CD4-positive, alpha-beta T cell (primary cell): ENCODE data around the gene KLHL40. TPM values are rescaled to one million over a fixed set of nuclear protein-coding genes. Genes with fewer than 3 reads are reported as not detected.

ENCODE experiments used
- ATAC-seq: fragments of 200-7000 bp; cut with Tn5 transposase; one replicate; pipeline ENCODE4 v1.10.0; 2022; ENCODE audit warnings: mild to moderate bottlenecking; ENCODE audit not compliant: poor library complexity
- CTCF ChIA-PET: fragments of 350-600 bp; sonication (Branson Sonifier 250); formaldehyde crosslinking; loops from one replicate; lab custom pipeline; 2021; ENCODE audit warnings: antibody characterized with exemption, inconsistent platforms; lab: Charles Lee
- POLR2A ChIA-PET: fragments of 350-600 bp; sonication (Branson Sonifier 250); formaldehyde crosslinking; loops from one replicate; lab custom pipeline; 2021; ENCODE audit warnings: antibody characterized with exemption, inconsistent platforms; lab: Charles Lee
- DNase-seq, 14 experiments: peaks; one replicate each; pipeline ENCODE4 v3.0.0-alpha.2; 2013 to 2020; ENCODE audit warnings: mixed read lengths in 2 of 14
- H3K27ac ChIP-seq, 2 donors: one replicate each; pipeline versions ENCODE4 v1.5.1 to v1.7.0; 2013; ENCODE audit warnings: low read length in 2 of 2, low read depth in 1 of 2, mild to moderate bottlenecking in 1 of 2
- H3K27me3 ChIP-seq, 2 experiments: 1 replicate in 1 of 2; 2 replicates in 1 of 2; pipeline versions ENCODE4 v1.6.1 to v1.7.0; 2013; ENCODE audit warnings: low read length in 2 of 2, control low read depth in 1 of 2, mild to moderate bottlenecking in 1 of 2, moderate library complexity in 1 of 2; ENCODE audit not compliant: insufficient read depth in 2 of 2, control insufficient read depth in 1 of 2
- H3K36me3 ChIP-seq: one replicate; pipeline ENCODE4 v1.6.1; 2013; ENCODE audit warnings: low read length, control low read depth; ENCODE audit not compliant: insufficient read depth
- H3K4me1 ChIP-seq: one replicate; pipeline ENCODE4 v1.6.1; 2013; ENCODE audit warnings: low read length, control low read depth; ENCODE audit not compliant: insufficient read depth
- H3K4me3 ChIP-seq: one replicate; pipeline ENCODE4 v1.5.1; 2013; ENCODE audit warnings: mild to moderate bottlenecking, low read length, moderate library complexity
- H3K9me3 ChIP-seq, 2 experiments: 1 replicate in 1 of 2; 2 replicates in 1 of 2; pipeline versions ENCODE4 v1.6.1 to v1.7.0; 2013; ENCODE audit warnings: low read length in 2 of 2, mild to moderate bottlenecking in 2 of 2, control low read depth in 1 of 2, moderate library complexity in 1 of 2; ENCODE audit not compliant: control insufficient read depth in 1 of 2, insufficient read depth in 1 of 2
- H3K27ac Mint-ChIP-seq: one replicate; pipeline ENCODE4 v1.8.0; 2020; ENCODE audit warnings: mixed read lengths
- H3K27me3 Mint-ChIP-seq: one replicate; pipeline ENCODE4 v1.8.0; 2021; ENCODE audit warnings: mixed read lengths
- H3K36me3 Mint-ChIP-seq: one replicate; pipeline ENCODE4 v1.8.0; 2021; ENCODE audit warnings: low read depth, mixed read lengths
- H3K4me1 Mint-ChIP-seq: one replicate; pipeline ENCODE4 v1.8.0; 2021; ENCODE audit warnings: low read depth, mixed read lengths
- H3K4me3 Mint-ChIP-seq: one replicate; pipeline ENCODE4 v1.8.0; 2020; ENCODE audit warnings: mild to moderate bottlenecking, mixed read lengths
- H3K9me3 Mint-ChIP-seq: one replicate; pipeline ENCODE4 v1.8.0; 2020; ENCODE audit warnings: mixed read lengths
- intact Hi-C, 2 experiments: fragments of 100-400 bp; cut with DNase I in 1 of 2; cut with micrococcal nuclease in 1 of 2; formaldehyde crosslinking; loops; one replicate each; pipeline versions ENCODE4 v1.15.1 to v1.9.0; 2023 to 2025; cut with DNase I, micrococcal nuclease
- total RNA-seq, 174 experiments: library from RNA in 2 of 174; stranded (reverse) in 2 of 174; gene quantifications; one replicate each; pipeline ENCODE4 v1.2.3 and lab custom pipeline; 2021 to 2026
- TF ChIP-seq, protein P1 (sequence below): fragments of 200-600 bp; IDR thresholded peaks from one replicate; pipeline ENCODE4 v1.8.0; 2022; ENCODE audit warnings: antibody characterized with exemption, mild to moderate bottlenecking

The KLHL40 gene
- total RNA-seq, 2 experiments from 2014 or later, result not detected

- ATAC-seq (no peak), DNase-seq (no peak)
- TF ChIP-seq, protein P1, sequence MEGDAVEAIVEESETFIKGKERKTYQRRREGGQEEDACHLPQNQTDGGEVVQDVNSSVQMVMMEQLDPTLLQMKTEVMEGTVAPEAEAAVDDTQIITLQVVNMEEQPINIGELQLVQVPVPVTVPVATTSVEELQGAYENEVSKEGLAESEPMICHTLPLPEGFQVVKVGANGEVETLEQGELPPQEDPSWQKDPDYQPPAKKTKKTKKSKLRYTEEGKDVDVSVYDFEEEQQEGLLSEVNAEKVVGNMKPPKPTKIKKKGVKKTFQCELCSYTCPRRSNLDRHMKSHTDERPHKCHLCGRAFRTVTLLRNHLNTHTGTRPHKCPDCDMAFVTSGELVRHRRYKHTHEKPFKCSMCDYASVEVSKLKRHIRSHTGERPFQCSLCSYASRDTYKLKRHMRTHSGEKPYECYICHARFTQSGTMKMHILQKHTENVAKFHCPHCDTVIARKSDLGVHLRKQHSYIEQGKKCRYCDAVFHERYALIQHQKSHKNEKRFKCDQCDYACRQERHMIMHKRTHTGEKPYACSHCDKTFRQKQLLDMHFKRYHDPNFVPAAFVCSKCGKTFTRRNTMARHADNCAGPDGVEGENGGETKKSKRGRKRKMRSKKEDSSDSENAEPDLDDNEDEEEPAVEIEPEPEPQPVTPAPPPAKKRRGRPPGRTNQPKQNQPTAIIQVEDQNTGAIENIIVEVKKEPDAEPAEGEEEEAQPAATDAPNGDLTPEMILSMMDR, result no peak
- H3K36me3 ChIP-seq, result no peaks in the 10 kb centered on the region
- H3K27ac ChIP-seq, result no peak overlapping the region
- H3K27me3 Mint-ChIP-seq, result peaks cover 38% of the 10 kb centered on the region
- POLR2A ChIA-PET, result no interaction called here
- intact Hi-C loops, result no loop called here
- no peak overlapping the region for H3K4me3 ChIP-seq
- no peaks in the 10 kb centered on the region for H3K4me1 Mint-ChIP-seq
- H3K9me3 ChIP-seq, result peaks cover 4 to 10% of the 10 kb centered on the region in 2 experiments
- peaks cover 0 to under 1% of the 10 kb centered on the region in 2 experiments for H3K27me3 ChIP-seq
- H3K4me1 ChIP-seq, result no peaks in the 10 kb centered on the region
- H3K4me3 Mint-ChIP-seq, result no peak overlapping the region
- CTCF ChIA-PET, result no interaction called here
- H3K9me3 Mint-ChIP-seq, result peaks cover 6% of the 10 kb centered on the region
- no peak overlapping the region for H3K27ac Mint-ChIP-seq
- no peaks in the 10 kb centered on the region for H3K36me3 Mint-ChIP-seq
Observed at GRCh38 chr3:42681361-42682038, 3.8 kb upstream of the KLHL40 start.

GRCh38 chr3:42682301-42683070, 2.9 kb upstream of the KLHL40 start:
- ChIA-PET POLR2A (no interaction called here), CTCF (no interaction called here)
- Histone ChIP-seq H3K9me3 (peaks cover 4 to 5% of the 10 kb centered on the region in 2 experiments), H3K4me1 (no peaks in the 10 kb centered on the region), H3K27me3 (peaks cover 0 to 2% of the 10 kb centered on the region in 2 experiments), H3K27ac (no peak overlapping the region), H3K4me3 (no peak overlapping the region), H3K36me3 (no peaks in the 10 kb centered on the region)
- H3K27me3 Mint-ChIP-seq, result peaks cover 47% of the 10 kb centered on the region
- intact Hi-C loops, result no loop called here
- peaks cover 6% of the 10 kb centered on the region for H3K9me3 Mint-ChIP-seq
- no peaks in the 10 kb centered on the region for H3K36me3 Mint-ChIP-seq
- DNase-seq (no peak), ATAC-seq (no peak)
- TF ChIP-seq, protein P1, result no peak
- no peak overlapping the region for H3K4me3 Mint-ChIP-seq
- H3K4me1 Mint-ChIP-seq, result no peaks in the 10 kb centered on the region
- H3K27ac Mint-ChIP-seq, result no peak overlapping the region

DNA sequence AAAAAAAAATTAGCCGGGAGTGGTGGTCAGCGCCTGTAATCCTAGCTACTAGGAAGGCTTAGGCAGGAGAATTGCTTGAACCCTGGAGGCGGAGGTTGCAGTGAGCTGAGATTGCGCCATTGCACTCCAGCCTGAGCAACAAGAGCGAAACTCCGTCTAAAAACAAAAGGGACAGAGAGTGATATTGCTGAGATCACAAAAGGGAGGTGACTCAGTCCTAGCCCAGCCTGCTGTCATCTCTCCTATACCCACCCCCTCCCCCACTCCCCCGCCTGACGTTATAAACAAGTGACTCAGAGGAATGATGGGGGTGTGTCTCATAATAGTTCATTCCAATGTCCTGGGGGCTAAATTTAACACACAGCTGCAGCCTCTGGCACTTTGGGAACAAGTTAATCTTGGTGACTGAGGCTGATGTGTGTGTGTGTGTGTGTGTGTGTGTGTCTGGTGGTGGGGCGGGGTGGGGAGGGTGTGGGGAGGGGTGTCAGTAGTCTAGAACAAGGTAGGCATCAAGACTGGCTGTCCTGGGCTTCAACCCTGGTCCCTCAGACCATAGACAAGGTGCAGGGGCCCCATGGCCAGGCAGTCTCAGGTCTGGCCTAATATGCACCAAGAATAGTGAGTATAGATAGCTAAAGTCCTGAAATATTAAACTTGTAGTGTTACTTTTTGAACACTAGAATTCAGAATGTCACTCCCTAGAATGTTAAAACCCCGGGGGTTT, 1.3 kb upstream of the KLHL40 start:
- DNase-seq (peak in 2 of 14 experiments; percentile 27 to 29), ATAC-seq (no peak)
- H3K4me1 Mint-ChIP-seq, result no peaks in the 10 kb centered on the region
- peaks cover 50% of the 10 kb centered on the region for H3K27me3 Mint-ChIP-seq
- Histone ChIP-seq H3K4me3 (no peak overlapping the region), H3K4me1 (no peaks in the 10 kb centered on the region), H3K27me3 (peaks cover 0 to 2% of the 10 kb centered on the region in 2 experiments), H3K27ac (no peak overlapping the region), H3K36me3 (no peaks in the 10 kb centered on the region), H3K9me3 (no peaks in the 10 kb centered on the region)
- ChIA-PET POLR2A (no interaction called here), CTCF (no interaction called here)
- intact Hi-C loops, result no loop called here
- H3K27ac Mint-ChIP-seq, result no peak overlapping the region
- H3K9me3 Mint-ChIP-seq, result no peaks in the 10 kb centered on the region
- H3K4me3 Mint-ChIP-seq, result no peak overlapping the region
- TF ChIP-seq, protein P1, result no peak
- no peaks in the 10 kb centered on the region for H3K36me3 Mint-ChIP-seq
